ENCODE data around the gene MTR.

MTR gene

DNA sequence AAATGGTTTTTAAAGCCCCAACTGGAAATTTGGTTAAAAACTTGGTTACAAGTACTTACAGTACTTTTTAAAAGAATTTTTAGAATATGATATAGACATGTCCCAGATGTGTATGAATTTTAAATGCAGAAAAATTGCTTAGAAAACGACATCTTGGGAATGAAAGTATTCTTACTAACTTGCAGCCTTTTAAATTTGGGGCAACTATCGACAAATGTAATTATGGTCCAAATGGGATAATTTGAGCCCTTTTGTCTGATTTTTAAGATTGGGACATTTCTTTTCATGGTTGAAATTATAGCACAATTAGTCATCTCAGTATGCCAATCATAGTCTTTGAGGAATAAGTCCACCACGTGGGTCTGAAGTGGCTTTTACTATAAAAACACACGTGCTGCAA lies 43.2 kb upstream of the MTR start:
- TF ChIP-seq, protein P1, sequence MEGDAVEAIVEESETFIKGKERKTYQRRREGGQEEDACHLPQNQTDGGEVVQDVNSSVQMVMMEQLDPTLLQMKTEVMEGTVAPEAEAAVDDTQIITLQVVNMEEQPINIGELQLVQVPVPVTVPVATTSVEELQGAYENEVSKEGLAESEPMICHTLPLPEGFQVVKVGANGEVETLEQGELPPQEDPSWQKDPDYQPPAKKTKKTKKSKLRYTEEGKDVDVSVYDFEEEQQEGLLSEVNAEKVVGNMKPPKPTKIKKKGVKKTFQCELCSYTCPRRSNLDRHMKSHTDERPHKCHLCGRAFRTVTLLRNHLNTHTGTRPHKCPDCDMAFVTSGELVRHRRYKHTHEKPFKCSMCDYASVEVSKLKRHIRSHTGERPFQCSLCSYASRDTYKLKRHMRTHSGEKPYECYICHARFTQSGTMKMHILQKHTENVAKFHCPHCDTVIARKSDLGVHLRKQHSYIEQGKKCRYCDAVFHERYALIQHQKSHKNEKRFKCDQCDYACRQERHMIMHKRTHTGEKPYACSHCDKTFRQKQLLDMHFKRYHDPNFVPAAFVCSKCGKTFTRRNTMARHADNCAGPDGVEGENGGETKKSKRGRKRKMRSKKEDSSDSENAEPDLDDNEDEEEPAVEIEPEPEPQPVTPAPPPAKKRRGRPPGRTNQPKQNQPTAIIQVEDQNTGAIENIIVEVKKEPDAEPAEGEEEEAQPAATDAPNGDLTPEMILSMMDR (IDR thresholded peaks at IDR 0.05; ENCODE audit: low read length): no peak
- no peak for TF ChIP-seq EZH2 (IDR thresholded peaks at IDR 0.05; ENCODE audit: borderline replicate concordance, low read length)
- H3K79me2 ChIP-seq (ENCODE audit: insufficient read depth, low read length): no peaks in the 10 kb centered on the region
- H3K9ac ChIP-seq (ENCODE audit: low read length): no peak overlapping the region
- no peaks in the 10 kb centered on the region for H3K27me3 ChIP-seq (ENCODE audit: insufficient read depth, low read length)
- H3F3A ChIP-seq (ENCODE audit: insufficient read depth, low read length): no peaks in the 10 kb centered on the region
- H2AFZ ChIP-seq (ENCODE audit: low read length): no peak overlapping the region
- H4K20me1 ChIP-seq (ENCODE audit: insufficient read depth, low read length): no peaks in the 10 kb centered on the region
- no peaks in the 10 kb centered on the region for H3K9me3 ChIP-seq (ENCODE audit: low read length)
- H3K4me3 ChIP-seq (ENCODE audit: low read depth, low read length, poor library complexity, severe bottlenecking): no peak overlapping the region
- H3K36me3 ChIP-seq (ENCODE audit: insufficient read depth, low read length): no peaks in the 10 kb centered on the region
- H3K27ac ChIP-seq (ENCODE audit: low read depth, low read length, poor library complexity, severe bottlenecking): no peak overlapping the region
- H3K9me2 ChIP-seq (ENCODE audit: low read depth, low read length): no peaks in the 10 kb centered on the region
- H3K4me2 ChIP-seq (ENCODE audit: low read length): no peak overlapping the region
- H3K4me1 ChIP-seq (ENCODE audit: insufficient read depth, low read length, severe bottlenecking): no peaks in the 10 kb centered on the region

- TF ChIP-seq, protein P1 (IDR thresholded peaks at IDR 0.05; ENCODE audit: low read length): peak; percentile 51
- TF ChIP-seq EZH2 (IDR thresholded peaks at IDR 0.05; ENCODE audit: borderline replicate concordance, low read length): no peak
- Histone ChIP-seq H4K20me1 (ENCODE audit: insufficient read depth, low read length) (no peaks in the 10 kb centered on the region), H3K9me2 (ENCODE audit: low read depth, low read length) (no peaks in the 10 kb centered on the region), H3K27me3 (ENCODE audit: insufficient read depth, low read length) (no peaks in the 10 kb centered on the region), H3F3A (ENCODE audit: insufficient read depth, low read length) (no peaks in the 10 kb centered on the region), H3K36me3 (ENCODE audit: insufficient read depth, low read length) (no peaks in the 10 kb centered on the region), H3K27ac (ENCODE audit: low read depth, low read length, poor library complexity, severe bottlenecking) (no peak overlapping the region), H3K4me1 (ENCODE audit: insufficient read depth, low read length, severe bottlenecking) (no peaks in the 10 kb centered on the region), H3K9me3 (ENCODE audit: low read length) (no peaks in the 10 kb centered on the region), H2AFZ (ENCODE audit: low read length) (no peak overlapping the region), H3K4me2 (ENCODE audit: low read length) (no peak overlapping the region), H3K9ac (ENCODE audit: low read length) (no peak overlapping the region), H3K4me3 (ENCODE audit: low read depth, low read length, poor library complexity, severe bottlenecking) (no peak overlapping the region), H3K79me2 (ENCODE audit: insufficient read depth, low read length) (no peaks in the 10 kb centered on the region)
These were observed 41.6 kb upstream of the MTR start for GRCh38 chr1:236753516-236753915.

DNA sequence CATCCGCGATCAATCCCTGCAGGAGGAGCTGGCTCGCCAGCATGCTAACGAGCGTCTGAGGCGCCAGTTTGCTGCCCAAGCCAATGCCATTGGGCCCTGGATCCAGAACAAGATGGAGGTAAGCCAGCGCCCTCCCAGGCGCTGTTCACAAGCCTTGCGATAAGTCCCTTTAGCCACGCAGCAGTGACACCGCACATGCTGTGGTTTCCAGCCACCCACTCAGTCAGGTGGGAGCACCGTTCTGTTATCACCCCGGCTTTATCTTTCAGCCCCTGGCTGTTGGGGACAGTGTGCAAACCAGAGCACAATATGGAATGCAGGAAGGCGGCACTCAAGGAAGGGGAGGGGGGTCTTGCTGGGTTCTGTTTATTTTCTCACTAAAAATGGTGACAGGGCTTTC lies 41.1 kb upstream of the MTR start:
- no peak overlapping the region for H2AFZ ChIP-seq (ENCODE audit: low read length)
- no peak overlapping the region for H3K4me3 ChIP-seq (ENCODE audit: low read depth, low read length, poor library complexity, severe bottlenecking)
- H3K27me3 ChIP-seq (ENCODE audit: insufficient read depth, low read length): no peaks in the 10 kb centered on the region
- H3F3A ChIP-seq (ENCODE audit: insufficient read depth, low read length): no peaks in the 10 kb centered on the region
- H3K9me2 ChIP-seq (ENCODE audit: low read depth, low read length): no peaks in the 10 kb centered on the region
- no peak overlapping the region for H3K4me2 ChIP-seq (ENCODE audit: low read length)
- no peaks in the 10 kb centered on the region for H3K9me3 ChIP-seq (ENCODE audit: low read length)
- TF ChIP-seq EZH2 (IDR thresholded peaks at IDR 0.05; ENCODE audit: borderline replicate concordance, low read length): no peak
- TF ChIP-seq, protein P1 (IDR thresholded peaks at IDR 0.05; ENCODE audit: low read length): no peak
- H4K20me1 ChIP-seq (ENCODE audit: insufficient read depth, low read length): no peaks in the 10 kb centered on the region
- no peaks in the 10 kb centered on the region for H3K79me2 ChIP-seq (ENCODE audit: insufficient read depth, low read length)
- H3K9ac ChIP-seq (ENCODE audit: low read length): no peak overlapping the region
- H3K27ac ChIP-seq (ENCODE audit: low read depth, low read length, poor library complexity, severe bottlenecking): no peak overlapping the region
- H3K36me3 ChIP-seq (ENCODE audit: insufficient read depth, low read length): no peaks in the 10 kb centered on the region
- no peaks in the 10 kb centered on the region for H3K4me1 ChIP-seq (ENCODE audit: insufficient read depth, low read length, severe bottlenecking)
